Medulla oblongata (tissue), 1 donor: ENCODE results near the gene SEMA3E.
"Not testable (repeated sequence)": the region's sequence is repeated elsewhere in the genome, so short reads cannot be mapped to it uniquely, and the experiment has no call there.

ENCODE experiments used
- DNase-seq: peaks from one replicate; pipeline ENCODE4 v3.0.0-alpha.2; 2015; ENCODE audit errors: extremely low spot score

SEMA3E gene

GRCh38 chr7:83486957-83487356 lies 162.0 kb downstream of the SEMA3E start:
- no peak for DNase-seq

GRCh38 chr7:83486536-83486935 lies 162.4 kb downstream of the SEMA3E start:
- no peak for DNase-seq

- no peak for DNase-seq
Measured at GRCh38 chr7:83484826-83485225, 164.1 kb downstream of the SEMA3E start.

- no peak for DNase-seq
Measured at GRCh38 chr7:83484266-83484665, 164.7 kb downstream of the SEMA3E start.

- no peak for DNase-seq
Measured at GRCh38 chr7:83478616-83479015, 170.3 kb downstream of the SEMA3E start.

- DNase-seq, result no peak
Measured at GRCh38 chr7:83476511-83477050, 172.4 kb downstream of the SEMA3E start.

- no peak for DNase-seq
Measured at GRCh38 chr7:83475420-83475819, 173.5 kb downstream of the SEMA3E start.

- no peak for DNase-seq
Measured at GRCh38 chr7:83472376-83472775, 176.6 kb downstream of the SEMA3E start.

- no peak for DNase-seq
Measured at GRCh38 chr7:83469491-83469890, 179.4 kb downstream of the SEMA3E start.

- DNase-seq, result no peak
Measured at GRCh38 chr7:83469076-83469475, 179.9 kb downstream of the SEMA3E start.

GRCh38 chr7:83468251-83468739 lies 180.6 kb downstream of the SEMA3E start:
- DNase-seq, result peak; percentile 83

GRCh38 chr7:83467493-83467892 lies 181.4 kb downstream of the SEMA3E start:
- no peak for DNase-seq

GRCh38 chr7:83466956-83467355 lies 182.0 kb downstream of the SEMA3E start:
- DNase-seq, result no peak

- DNase-seq, result no peak
Measured at GRCh38 chr7:83466187-83466923, 182.6 kb downstream of the SEMA3E start.

GRCh38 chr7:83465643-83466042 lies 183.3 kb downstream of the SEMA3E start:
- no peak for DNase-seq

- DNase-seq, result not testable (repeated sequence)
Measured at GRCh38 chr7:83461820-83462219, 187.1 kb downstream of the SEMA3E start.

- not testable (repeated sequence) for DNase-seq
Measured at GRCh38 chr7:83459930-83460653, 188.8 kb downstream of the SEMA3E start.

- not testable (repeated sequence) for DNase-seq
Measured at GRCh38 chr7:83459101-83459929, 189.6 kb downstream of the SEMA3E start.

GRCh38 chr7:83457022-83457892 lies 191.7 kb downstream of the SEMA3E start:
- DNase-seq, result no peak

GRCh38 chr7:83456413-83456812 lies 192.5 kb downstream of the SEMA3E start:
- DNase-seq, result no peak

GRCh38 chr7:83455612-83456011 lies 193.3 kb downstream of the SEMA3E start:
- DNase-seq, result no peak
